ENCODE results near the gene FXYD6. TPM values are rescaled to one million over a fixed set of nuclear protein-coding genes. Genes with fewer than 3 reads are reported as not detected.

FXYD6 gene
- total and polyA plus RNA-seq, 2 of the 8 experiments (the other 6 are each of a cell fraction or from before 2014, with no cell fraction given), result 44.6 to 117 TPM

DNA sequence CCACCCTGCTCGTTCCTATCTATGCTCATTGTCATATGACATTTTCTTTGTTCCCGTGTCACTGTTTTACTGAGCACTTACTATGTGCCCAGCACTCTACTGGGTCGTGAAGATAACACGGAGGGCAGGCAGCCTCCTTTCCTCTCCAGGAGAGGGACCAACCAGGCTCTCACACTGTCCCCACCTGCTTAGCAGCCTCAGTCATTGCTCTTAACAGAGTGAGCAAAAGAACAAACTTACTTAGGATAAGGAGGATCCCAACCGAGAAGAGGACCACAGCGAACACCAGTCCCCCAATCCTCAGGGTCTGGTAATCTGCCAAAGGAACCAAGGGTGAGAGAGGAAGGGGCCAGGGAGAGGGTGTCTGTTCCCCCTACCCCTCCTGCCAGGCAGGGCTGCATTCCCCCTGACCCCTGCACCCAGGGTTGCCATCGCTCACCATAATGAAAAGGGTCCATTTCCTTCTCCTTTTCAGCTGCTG lies 34.9 kb downstream of the FXYD6 start (continued):
- TF ChIP-seq CHD1 (IDR thresholded peaks at IDR 0.05; ENCODE audit: low read depth, low read length) (no peak), SIX5 (IDR thresholded peaks at IDR 0.05; ENCODE audit: low read depth, low read length) (no peak), PHF8 (conservative IDR thresholded peaks at IDR 0.05; ENCODE audit: low read depth, low read length) (no peak), CBX8 (IDR thresholded peaks at IDR 0.05; ENCODE audit: borderline replicate concordance, low read depth, low read length) (no peak)
